ENCODE results near the gene STK40. TPM values are rescaled to one million over a fixed set of nuclear protein-coding genes. Genes with fewer than 3 reads are reported as not detected.

STK40 gene
- total and polyA plus RNA-seq, 8 donors, result 21.2 to 68.1 (median 37.6) TPM

DNA sequence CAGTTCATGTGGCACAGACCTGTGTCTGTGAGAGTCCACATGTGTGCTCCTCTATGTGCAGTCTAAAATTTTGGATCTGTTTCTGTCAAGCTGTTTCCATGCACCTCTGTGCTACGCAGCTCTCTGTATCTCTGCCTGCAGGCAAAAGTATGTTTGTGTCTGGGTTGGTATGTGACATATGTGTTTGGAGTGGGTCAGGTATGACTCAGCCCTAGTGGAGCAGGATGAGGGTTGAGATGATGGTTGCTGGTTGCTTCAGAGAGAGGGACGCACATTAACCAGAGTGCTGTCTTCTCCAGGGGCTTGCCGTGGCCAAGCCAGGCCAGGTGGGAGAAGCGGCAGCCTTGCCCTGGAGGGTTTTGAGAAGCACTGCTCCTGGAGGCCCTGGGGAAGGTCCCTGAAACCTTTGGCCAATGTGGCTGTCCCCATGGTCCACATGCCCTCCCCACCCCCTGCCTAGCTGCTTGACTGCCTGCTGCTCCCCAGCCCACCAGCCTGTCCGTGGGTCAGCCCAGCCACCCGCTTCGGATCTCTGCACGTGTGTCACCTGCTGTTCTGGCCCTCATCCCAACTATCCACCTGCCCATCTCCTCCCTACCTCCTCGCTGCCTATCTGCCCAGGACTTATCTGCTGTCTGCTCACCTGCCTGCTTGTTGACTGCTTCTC, 58.2 kb downstream of the STK40 start:
- 67 to 68% methylated on average over 9 of the region's 9 CpGs for WGBS, 2 donors
- DNase-seq (peak in 1 of 6 donors; percentile 40), ATAC-seq (no peak)

DNA sequence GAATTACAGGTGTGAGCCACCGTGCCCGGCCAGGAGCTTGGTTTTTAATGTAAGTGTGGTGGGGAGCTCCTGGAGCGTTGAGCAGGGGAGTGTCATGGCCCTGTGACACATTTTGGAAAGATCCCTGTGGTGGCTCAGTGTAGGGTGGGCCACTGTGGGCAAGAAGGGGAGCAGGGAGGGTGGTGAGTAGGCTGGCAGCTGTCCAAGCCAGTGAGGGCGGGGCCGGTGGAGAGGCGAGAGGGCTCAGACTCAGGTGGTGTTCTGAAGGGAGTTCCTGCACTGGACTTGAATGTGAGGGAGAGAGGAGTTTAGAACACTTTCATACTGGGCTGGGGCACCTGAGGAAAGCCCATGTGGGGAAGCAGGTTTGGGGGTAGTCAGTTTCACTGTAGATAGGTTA, 59.2 kb downstream of the STK40 start:
- TF ChIP-seq CTCF (IDR thresholded peaks at IDR 0.05), result no peak
- Histone ChIP-seq H3K4me1 (peaks cover 0 to 7% (median 0%) of the 10 kb centered on the region in 3 donors), H3K4me3 (no peak overlapping the region), H3K36me3 (no peaks in the 10 kb centered on the region), H3K27ac (no peak overlapping the region), H3K9me3 (no peaks in the 10 kb centered on the region), H3K27me3 (no peaks in the 10 kb centered on the region)
- intact Hi-C loops (cut with DNase I), result no loop called here
- ATAC-seq, result no peak
- peak in 1 of 6 donors; percentile 57 for DNase-seq
- FAIRE-seq, result no peak
- WGBS, 2 donors, result 42 to 45% methylated on average over 6 of the region's 6 CpGs

More for the DNA sequence above, 58.2 kb downstream of the STK40 start:
- Histone ChIP-seq H3K27ac (no peak overlapping the region), H3K4me3 (no peak overlapping the region), H3K9me3 (no peaks in the 10 kb centered on the region), H3K36me3 (no peaks in the 10 kb centered on the region), H3K4me1 (peaks cover 0 to 7% (median 0%) of the 10 kb centered on the region in 3 donors), H3K27me3 (no peaks in the 10 kb centered on the region)
- intact Hi-C loops (cut with DNase I), result no loop called here
- no peak for FAIRE-seq
- no peak for TF ChIP-seq CTCF (IDR thresholded peaks at IDR 0.05)

DNA sequence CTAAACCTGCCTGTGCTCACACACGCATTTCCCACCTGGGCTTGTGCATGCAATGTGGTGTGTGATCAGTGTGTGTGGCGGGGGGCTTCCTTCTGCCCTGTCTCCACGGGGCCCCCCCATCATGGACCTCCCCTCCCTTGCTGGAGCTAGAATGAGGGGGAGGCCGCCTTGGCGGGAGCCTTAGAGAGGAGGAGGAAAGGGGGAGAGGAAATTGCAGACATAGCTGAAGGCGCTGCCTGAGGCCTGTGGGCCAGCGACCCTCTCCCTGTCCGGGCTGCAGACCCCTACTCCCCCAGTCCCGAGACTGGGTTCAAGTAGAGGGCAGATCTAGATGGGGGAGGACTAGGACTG, 61.4 kb downstream of the STK40 start:
- 38 to 47% methylated on average over 8 to 9 of the region's 9 CpGs for WGBS, 2 donors
- FAIRE-seq, result no peak
- Histone ChIP-seq H3K36me3 (no peaks in the 10 kb centered on the region), H3K9me3 (no peaks in the 10 kb centered on the region), H3K27me3 (no peaks in the 10 kb centered on the region), H3K4me3 (peak overlapping the region in 1 of 4 donors; percentile 70), H3K27ac (no peak overlapping the region), H3K4me1 (peaks cover 0 to 7% (median 0%) of the 10 kb centered on the region in 3 donors)
- TF ChIP-seq CTCF (IDR thresholded peaks at IDR 0.05), result no peak
- no peak for ATAC-seq
- DNase-seq, result peak in 1 of 6 donors; percentile 59
- intact Hi-C loops (cut with DNase I), result no loop called here

DNA sequence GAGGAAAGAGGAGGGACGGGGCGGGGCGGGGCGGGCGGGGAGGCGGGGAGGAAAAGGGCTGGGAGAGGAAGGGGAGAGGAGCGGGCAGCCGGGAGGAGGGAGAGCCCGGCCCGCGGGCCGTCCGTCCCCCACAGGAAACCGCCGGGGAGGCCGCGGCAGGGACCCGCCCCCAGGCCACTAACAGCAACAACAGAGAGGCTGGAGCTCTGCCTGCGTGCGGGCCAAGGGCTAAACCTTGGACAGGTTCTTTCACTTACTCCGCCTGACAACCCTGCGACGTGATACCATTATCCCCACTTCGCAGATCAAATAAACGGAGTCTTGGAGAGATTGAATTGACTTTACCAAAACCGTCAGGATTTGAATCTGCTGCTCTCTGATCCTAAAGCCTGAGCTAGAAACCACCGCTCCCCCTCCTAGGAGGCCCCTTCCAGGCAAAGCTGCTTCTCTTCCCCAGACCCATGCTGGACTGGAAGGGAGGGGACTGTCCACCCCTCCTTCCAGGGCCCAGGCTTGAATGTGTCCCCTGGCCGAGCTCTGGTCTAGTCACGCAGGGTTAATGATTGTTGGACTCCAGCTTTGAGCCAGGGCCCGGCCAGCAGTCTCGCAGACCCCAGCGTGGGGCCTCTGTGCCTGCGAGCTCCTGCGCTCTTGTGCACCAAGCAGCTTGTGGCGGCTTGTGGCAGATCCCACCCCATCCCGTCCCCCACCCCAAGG, 61.9 kb downstream of the STK40 start, which contains the start of gene EVA1B:
Gene EVA1B (minus strand): TSS at position 10 of the 717 bp plus-strand sequence. CDS start 608 bp downstream, outside the sequence.
- peak; percentile 49 to 82 (median 66) for DNase-seq
- peak; percentile 70 to 80 (median 72) for ATAC-seq
- no peaks in the 10 kb centered on the region for H3K9me3 ChIP-seq
- TF ChIP-seq CTCF (IDR thresholded peaks at IDR 0.05), result no peak
- 3 to 5% methylated on average over 32 to 35 of the region's 36 CpGs for WGBS, 2 donors
- peak within 1 kb of the TSS in 3 of 4 donors; percentile 2 to 57 (median 56) for H3K27ac ChIP-seq
- H3K4me1 ChIP-seq, result peaks cover 0 to 7% (median 0%) of the 10 kb centered on the region in 3 donors
- peak within 1 kb of the TSS; percentile 53 to 70 (median 58) for H3K4me3 ChIP-seq
- no peak for FAIRE-seq
- no peaks in the 10 kb centered on the region for H3K36me3 ChIP-seq
- H3K27me3 ChIP-seq, result no peaks in the 10 kb centered on the region
- intact Hi-C loops (cut with DNase I), result no loop called here

Measured in pancreas (tissue), 10 donors.